Lung (tissue), 12 donors: ENCODE data around the gene TTC39C. TPM values are rescaled to one million over a fixed set of nuclear protein-coding genes. Genes with fewer than 3 reads are reported as not detected.

Experiments used
- ATAC-seq: fragments of 200-7000 bp; cut with Tn5 transposase; one replicate; pipeline ENCODE4 v1.9.1; 2020; ENCODE audit warnings: moderate number of reproducible peaks; ENCODE audit not compliant: insufficient read depth, low FRiP score
- DNase-seq, 3 donors: peaks; one replicate each; pipeline ENCODE4 v3.0.0-alpha.2; 2013 to 2017
- H3K27ac ChIP-seq, 2 donors: one replicate each; pipeline ENCODE4 v1.5.1; 2013; ENCODE audit warnings: mild to moderate bottlenecking in 2 of 2, moderate library complexity in 2 of 2, control low read depth in 1 of 2, inconsistent platforms in 1 of 2, low read depth in 1 of 2, low read length in 1 of 2
- H3K27me3 ChIP-seq, 3 donors: one replicate each; pipeline ENCODE4 v1.5.1; 2013; ENCODE audit warnings: low read length in 2 of 3; ENCODE audit not compliant: control insufficient read depth in 3 of 3, insufficient read depth in 3 of 3
- H3K36me3 ChIP-seq, 4 donors: one replicate each; pipeline ENCODE4 v1.5.1; 2013; ENCODE audit warnings: low read length in 4 of 4, mild to moderate bottlenecking in 1 of 4, moderate library complexity in 1 of 4; ENCODE audit not compliant: control insufficient read depth in 4 of 4, insufficient read depth in 4 of 4
- H3K4me1 ChIP-seq, 5 donors: one replicate each; pipeline ENCODE4 v1.5.1; 2013; ENCODE audit warnings: low read length in 5 of 5, mild to moderate bottlenecking in 2 of 5, moderate library complexity in 1 of 5; ENCODE audit not compliant: control insufficient read depth in 5 of 5, insufficient read depth in 5 of 5
- H3K4me3 ChIP-seq: one replicate; pipeline ENCODE4 v1.5.1; 2013; ENCODE audit warnings: mild to moderate bottlenecking, control low read depth, moderate library complexity
- H3K9ac ChIP-seq, 2 donors: one replicate each; pipeline ENCODE4 v1.5.1; 2013; ENCODE audit warnings: low read length in 2 of 2, control low read depth in 1 of 2; ENCODE audit not compliant: insufficient read depth in 1 of 2
- H3K9me3 ChIP-seq, 4 donors: one replicate each; pipeline ENCODE4 v1.5.1; 2013; ENCODE audit warnings: low read length in 3 of 4, mild to moderate bottlenecking in 1 of 4, moderate library complexity in 1 of 4; ENCODE audit not compliant: control insufficient read depth in 4 of 4, insufficient read depth in 3 of 4
- WGBS, 2 donors: extraction: QIAGEN DNeasy Blood & Tissue Kit; methylation state at CpG; one replicate each; pipeline ENCODE4 v1.1.7; 2013; 5-methylcytosine and 5-hydroxymethylcytosine counted together
- polyA plus RNA-seq, 2 donors: library from polyadenylated mRNA; stranded (reverse); fragments of 200-250 nt; gene quantifications; one replicate each; pipeline ENCODE4 v1.2.1, GENCODE V29; 2013
- total RNA-seq, 2 donors: library from RNA; depleted of rRNA in 1 of 2; stranded (reverse); fragments of >200 nt in 1 of 2; gene quantifications; one replicate each; pipeline ENCODE4 v1.2.1, GENCODE V29; 2014 to 2021
- TF ChIP-seq, protein P1 (sequence below): IDR thresholded peaks from 2 replicates; pipeline ENCODE4 v1.5.1; 2012; ENCODE audit warnings: mild to moderate bottlenecking; ENCODE audit errors: control extremely low read depth, extremely low read depth
- donor health status: control.
- donor health status: control.
- donor health status: Bipolar disorder and iron deficiency.
- donor health status: healthy.
- donor health status: DM: yes; HTN: yes; CAD: no.

Gene TTC39C
- total and polyA plus RNA-seq, 4 donors: 6.0 to 33.5 (median 19.3) TPM

DNA sequence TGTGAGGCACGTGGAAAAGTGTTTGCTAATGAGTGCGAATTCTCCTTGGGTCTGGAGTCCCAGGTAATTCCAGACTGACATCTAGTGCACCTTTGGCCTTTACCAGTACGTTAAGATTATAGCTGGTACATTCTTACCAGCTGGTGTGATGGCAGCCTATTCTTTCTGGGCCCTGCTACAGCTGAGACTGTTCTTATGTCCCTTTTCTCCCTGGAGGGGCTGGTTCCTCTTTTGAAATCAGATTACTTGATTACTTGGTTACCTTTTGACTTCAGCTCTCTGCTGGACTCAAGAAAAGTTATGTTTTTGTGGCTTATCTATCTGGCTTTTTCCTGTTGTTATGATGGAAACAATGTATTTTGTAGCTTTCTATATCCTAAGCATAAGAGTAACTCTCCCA, 138.8 kb downstream of the TTC39C start:
- no peaks in the 10 kb centered on the region for H3K4me1 ChIP-seq
- ATAC-seq (no peak), DNase-seq (no peak)
- WGBS, 2 donors: 96 to 99% methylated on average over 3 of the region's 3 CpGs
- H3K9me3 ChIP-seq: no peaks in the 10 kb centered on the region
- peaks cover 0 to 9% (median 1%) of the 10 kb centered on the region in 4 donors for H3K36me3 ChIP-seq
- no peaks in the 10 kb centered on the region for H3K27me3 ChIP-seq
- TF ChIP-seq, protein P1, sequence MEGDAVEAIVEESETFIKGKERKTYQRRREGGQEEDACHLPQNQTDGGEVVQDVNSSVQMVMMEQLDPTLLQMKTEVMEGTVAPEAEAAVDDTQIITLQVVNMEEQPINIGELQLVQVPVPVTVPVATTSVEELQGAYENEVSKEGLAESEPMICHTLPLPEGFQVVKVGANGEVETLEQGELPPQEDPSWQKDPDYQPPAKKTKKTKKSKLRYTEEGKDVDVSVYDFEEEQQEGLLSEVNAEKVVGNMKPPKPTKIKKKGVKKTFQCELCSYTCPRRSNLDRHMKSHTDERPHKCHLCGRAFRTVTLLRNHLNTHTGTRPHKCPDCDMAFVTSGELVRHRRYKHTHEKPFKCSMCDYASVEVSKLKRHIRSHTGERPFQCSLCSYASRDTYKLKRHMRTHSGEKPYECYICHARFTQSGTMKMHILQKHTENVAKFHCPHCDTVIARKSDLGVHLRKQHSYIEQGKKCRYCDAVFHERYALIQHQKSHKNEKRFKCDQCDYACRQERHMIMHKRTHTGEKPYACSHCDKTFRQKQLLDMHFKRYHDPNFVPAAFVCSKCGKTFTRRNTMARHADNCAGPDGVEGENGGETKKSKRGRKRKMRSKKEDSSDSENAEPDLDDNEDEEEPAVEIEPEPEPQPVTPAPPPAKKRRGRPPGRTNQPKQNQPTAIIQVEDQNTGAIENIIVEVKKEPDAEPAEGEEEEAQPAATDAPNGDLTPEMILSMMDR: no peak
- no peak overlapping the region for H3K9ac ChIP-seq
- H3K4me3 ChIP-seq: no peak overlapping the region
- no peak overlapping the region for H3K27ac ChIP-seq

DNA sequence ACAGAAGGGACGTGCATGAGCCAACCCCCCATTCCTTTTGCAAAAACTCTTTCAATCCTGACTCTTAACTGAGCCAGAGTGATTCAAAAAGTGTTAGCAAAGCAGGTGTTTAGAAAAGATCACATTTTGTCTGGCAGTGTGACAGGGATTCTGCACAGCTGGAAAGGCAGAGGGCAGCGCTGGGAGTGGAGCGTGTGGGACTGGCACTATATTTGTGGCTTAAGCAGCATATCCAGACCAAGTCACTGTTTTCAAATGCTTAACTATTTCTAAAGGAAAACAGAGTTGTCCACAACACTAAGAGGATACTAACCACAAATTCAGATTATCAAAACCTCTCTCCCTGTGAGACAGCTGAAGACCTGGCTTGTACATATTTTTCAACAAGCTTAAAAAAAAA, 143.3 kb downstream of the TTC39C start:
- Histone ChIP-seq H3K27me3 (no peaks in the 10 kb centered on the region), H3K4me1 (no peaks in the 10 kb centered on the region), H3K4me3 (no peak overlapping the region), H3K36me3 (peaks cover 4 to 12% (median 8%) of the 10 kb centered on the region in 4 donors), H3K9ac (no peak overlapping the region), H3K27ac (no peak overlapping the region), H3K9me3 (no peaks in the 10 kb centered on the region)
- TF ChIP-seq, protein P1: no peak
- WGBS, 2 donors: 96 to 98% methylated on average over 3 of the region's 3 CpGs
- no peak for DNase-seq
- no peak for ATAC-seq

DNA sequence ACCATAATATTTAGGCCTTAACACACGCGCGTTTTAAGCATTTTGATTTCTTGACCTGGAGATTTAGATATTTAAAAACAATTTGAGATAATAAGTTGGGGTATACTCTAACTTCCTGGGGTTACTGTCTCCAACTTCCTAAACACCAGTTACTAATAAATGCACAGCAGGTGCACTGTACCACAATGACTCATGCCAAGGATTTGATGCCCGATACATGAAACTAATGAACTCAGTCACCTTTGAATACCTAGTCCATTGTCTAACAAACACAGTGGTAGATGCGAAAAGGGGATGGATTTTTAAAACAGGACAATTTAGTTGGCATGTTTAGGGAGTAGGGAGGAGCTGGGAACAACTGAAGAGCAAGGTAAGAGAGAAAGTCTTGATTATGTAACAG, 145.5 kb downstream of the TTC39C start:
- Histone ChIP-seq H3K27me3 (no peaks in the 10 kb centered on the region), H3K27ac (no peak overlapping the region), H3K4me1 (no peaks in the 10 kb centered on the region), H3K9ac (no peak overlapping the region), H3K36me3 (peaks cover 9 to 18% (median 10%) of the 10 kb centered on the region in 4 donors), H3K4me3 (no peak overlapping the region), H3K9me3 (no peaks in the 10 kb centered on the region)
- no peak for DNase-seq
- ATAC-seq: no peak
- TF ChIP-seq, protein P1: no peak
- WGBS, 2 donors: 93 to 94% methylated on average over 5 of the region's 5 CpGs

DNA sequence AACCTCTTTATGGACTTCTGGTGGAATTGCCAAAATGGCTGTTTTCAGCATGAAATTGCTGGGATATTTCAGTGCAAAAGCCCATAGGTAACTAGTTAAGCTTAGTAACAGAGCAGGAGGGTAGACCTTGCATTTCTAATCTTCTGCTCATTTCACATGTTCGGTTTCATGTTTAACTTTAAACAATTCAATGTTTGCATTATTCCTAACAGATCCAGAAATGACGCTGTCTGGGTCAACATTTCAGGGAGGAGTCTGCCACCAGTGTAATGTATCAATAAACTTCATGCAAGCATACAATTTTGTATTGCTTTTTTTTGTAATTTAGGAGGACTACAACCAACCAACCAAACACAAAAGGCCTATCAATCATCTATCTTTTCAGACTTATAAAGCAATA, 146.8 kb downstream of the TTC39C start:
- WGBS, 2 donors: 78 to 88% methylated on average over 2 of the region's 2 CpGs
- no peak overlapping the region for H3K4me3 ChIP-seq

More for the DNA sequence above, 146.8 kb downstream of the TTC39C start:
- Histone ChIP-seq H3K9ac (no peak overlapping the region), H3K36me3 (peaks cover 4 to 25% (median 11%) of the 10 kb centered on the region in 4 donors), H3K27ac (no peak overlapping the region), H3K9me3 (no peaks in the 10 kb centered on the region), H3K4me1 (no peaks in the 10 kb centered on the region), H3K27me3 (no peaks in the 10 kb centered on the region)
- no peak for DNase-seq
- TF ChIP-seq, protein P1: no peak
- no peak for ATAC-seq
